Anterior cingulate cortex (tissue), 58 donors: ENCODE data around the gene FGD6.
"Not testable (repeated sequence)": the region's sequence is repeated elsewhere in the genome, so short reads cannot be mapped to it uniquely, and the experiment has no call there.

Experiments used
- DNase-seq, 58 donors: peaks; one replicate each; lab custom pipeline; 2025; lab: John Stamatoyannopoulos, UW

Gene FGD6

GRCh38 chr12:95184121-95184520 lies 33.1 kb downstream of the FGD6 start:
- no peak for DNase-seq

- DNase-seq, result no peak
Observed at GRCh38 chr12:95182868-95183415, 34.3 kb downstream of the FGD6 start.

GRCh38 chr12:95181103-95181502 lies 36.2 kb downstream of the FGD6 start:
- DNase-seq, result no peak

GRCh38 chr12:95179011-95179410 lies 38.3 kb downstream of the FGD6 start:
- no peak for DNase-seq

GRCh38 chr12:95178136-95178535 lies 39.1 kb downstream of the FGD6 start:
- DNase-seq, result no peak

GRCh38 chr12:95177201-95177768 lies 40.0 kb downstream of the FGD6 start:
- DNase-seq, result no peak

- peak in 29 of 58 donors; percentile 1 to 49 (median 7) for DNase-seq
Observed at GRCh38 chr12:95173392-95174251, 43.6 kb downstream of the FGD6 start.

- no peak for DNase-seq
Observed at GRCh38 chr12:95169368-95169767, 47.9 kb downstream of the FGD6 start.

- no peak for DNase-seq
Observed at GRCh38 chr12:95168746-95169145, 48.5 kb downstream of the FGD6 start.

GRCh38 chr12:95164656-95165055 lies 52.6 kb downstream of the FGD6 start:
- no peak for DNase-seq

GRCh38 chr12:95158919-95159318 lies 58.3 kb downstream of the FGD6 start:
- no peak for DNase-seq

GRCh38 chr12:95151821-95152220 lies 65.4 kb downstream of the FGD6 start:
- no peak for DNase-seq

GRCh38 chr12:95151406-95151805 lies 65.9 kb downstream of the FGD6 start:
- no peak for DNase-seq

- DNase-seq, result no peak
Observed at GRCh38 chr12:95150501-95150900, 66.8 kb downstream of the FGD6 start.

- DNase-seq, result no peak
Observed at GRCh38 chr12:95147866-95148265, 69.4 kb downstream of the FGD6 start.

GRCh38 chr12:95146769-95147168 lies 70.5 kb downstream of the FGD6 start:
- DNase-seq, result no peak

- DNase-seq, result no peak
Observed at GRCh38 chr12:95143621-95144205, 73.6 kb downstream of the FGD6 start.

GRCh38 chr12:95142431-95143151 lies 74.7 kb downstream of the FGD6 start:
- DNase-seq, result no peak

- no peak for DNase-seq
Observed at GRCh38 chr12:95141310-95141709, 76.0 kb downstream of the FGD6 start.

- not testable (repeated sequence) for DNase-seq
Observed at GRCh38 chr12:95138031-95138430, 79.2 kb downstream of the FGD6 start.

- DNase-seq, result no peak
Observed at GRCh38 chr12:95136598-95136997, 80.7 kb downstream of the FGD6 start.
